Neural cell (in vitro differentiated cells): ENCODE results near the gene PEAK1. TPM values are rescaled to one million over a fixed set of nuclear protein-coding genes. Genes with fewer than 3 reads are reported as not detected.

Experiments used
- H2AFZ ChIP-seq: fragments of 200-600, 300-800 bp; sonication (generic), shearing (Covaris generic); 2 replicates; pipeline ENCODE4 v1.6.0; 2014; ENCODE audit warnings: low read depth, mild to moderate bottlenecking, antibody characterized with exemption, low read length, moderate library complexity
- H3F3A ChIP-seq: fragments of 200-600 bp; shearing (Covaris generic); 2 replicates; pipeline ENCODE4 v1.6.1; 2016; ENCODE audit warnings: mild to moderate bottlenecking, moderate library complexity, mixed read lengths, antibody characterized with exemption, low read length; ENCODE audit not compliant: insufficient read depth, poor library complexity, severe bottlenecking
- H3K27ac ChIP-seq: fragments of 200-600, 300-800 bp; sonication (generic), shearing (Covaris generic); 2 replicates; pipeline ENCODE4 v1.5.1; 2014; ENCODE audit warnings: mild to moderate bottlenecking, low read length, moderate library complexity
- H3K27me3 ChIP-seq: fragments of 300-800, 200-600 bp; sonication (generic), shearing (Covaris generic); 2 replicates; pipeline ENCODE4 v1.6.0; 2014; ENCODE audit warnings: mild to moderate bottlenecking, low read depth, low read length, moderate library complexity; ENCODE audit not compliant: insufficient read depth
- H3K36me3 ChIP-seq: fragments of 300-800, 200-600 bp; sonication (generic), shearing (Covaris generic); 2 replicates; pipeline ENCODE4 v1.5.1; 2014; ENCODE audit warnings: mild to moderate bottlenecking, antibody characterized with exemption, low read length, moderate library complexity; ENCODE audit not compliant: insufficient read depth
- H3K4me2 ChIP-seq: fragments of 300-800, 200-600 bp; sonication (generic), shearing (Covaris generic); 2 replicates; pipeline ENCODE4 v1.6.0; 2014; ENCODE audit warnings: mild to moderate bottlenecking, low read length
- H3K4me3 ChIP-seq: fragments of 300-800, 200-600 bp; sonication (generic), shearing (Covaris generic); 2 replicates; pipeline ENCODE4 v1.5.1; 2014; ENCODE audit warnings: mild to moderate bottlenecking, low read length, moderate library complexity
- H3K79me2 ChIP-seq: fragments of 200-600 bp; shearing (Covaris generic); replicated peaks from 2 replicates; pipeline ENCODE4 v1.6.0; 2014; ENCODE audit warnings: mild to moderate bottlenecking, low read length, moderate library complexity; ENCODE audit not compliant: insufficient read depth
- H3K9ac ChIP-seq: fragments of 300-800, 200-600 bp; sonication (generic), shearing (Covaris generic); 2 replicates; pipeline ENCODE4 v1.6.1; 2016; ENCODE audit warnings: mild to moderate bottlenecking, low read length, mixed read lengths
- H3K9me2 ChIP-seq: fragments of 200-600 bp; shearing (Covaris generic); 2 replicates; pipeline ENCODE4 v1.6.1; 2016; ENCODE audit warnings: mild to moderate bottlenecking, low read length, mixed read lengths; ENCODE audit not compliant: insufficient read depth
- H3K9me3 ChIP-seq: fragments of 200-600, 300-800 bp; sonication (generic), shearing (Covaris generic); 2 replicates; pipeline ENCODE4 v1.6.1; 2016; ENCODE audit warnings: mild to moderate bottlenecking, mixed run types, low read length, moderate library complexity, mixed read lengths
- H4K20me1 ChIP-seq: fragments of 200-600 bp; shearing (Covaris generic); 2 replicates; pipeline ENCODE4 v1.6.1; 2016; ENCODE audit warnings: mild to moderate bottlenecking, mixed run types; ENCODE audit not compliant: insufficient read depth
- CTCF ChIP-seq: fragments of 450-650 bp; IDR thresholded peaks from 2 replicates; pipeline ENCODE4 v1.5.1; 2014; ENCODE audit warnings: antibody characterized with exemption, mild to moderate bottlenecking, moderate library complexity; ENCODE audit not compliant: poor library complexity, severe bottlenecking
- EP300 ChIP-seq: fragments of 450-650 bp; conservative IDR thresholded peaks from 2 replicates; pipeline ENCODE4 v1.6.1; 2014; ENCODE audit warnings: antibody characterized with exemption, mild to moderate bottlenecking, moderate library complexity; ENCODE audit not compliant: poor library complexity, severe bottlenecking
- EZH2 ChIP-seq: fragments of 200-600, 300-800 bp; shearing (Covaris generic), sonication (generic); IDR thresholded peaks from 2 replicates; pipeline ENCODE4 v1.6.1; 2014; ENCODE audit warnings: antibody characterized with exemption, low read length, borderline replicate concordance, mild to moderate bottlenecking; ENCODE audit not compliant: insufficient read depth, poor library complexity, severe bottlenecking
- MXI1 ChIP-seq: fragments of 450-650 bp; conservative IDR thresholded peaks from 2 replicates; pipeline ENCODE4 v1.6.1; 2014; ENCODE audit warnings: antibody characterized with exemption, mild to moderate bottlenecking; ENCODE audit not compliant: poor library complexity, severe bottlenecking
- POLR2AphosphoS5 ChIP-seq: IDR thresholded peaks from 2 replicates; pipeline ENCODE4 v1.6.1; 2012
- RAD21 ChIP-seq: fragments of 450-650 bp; conservative IDR thresholded peaks from 2 replicates; pipeline ENCODE4 v1.6.1; 2014; ENCODE audit warnings: antibody characterized with exemption, mild to moderate bottlenecking, moderate library complexity
- SMC3 ChIP-seq: fragments of 450-650 bp; conservative IDR thresholded peaks from 2 replicates; pipeline ENCODE4 v1.6.1; 2014; ENCODE audit warnings: antibody characterized with exemption, mild to moderate bottlenecking, moderate library complexity; ENCODE audit not compliant: poor library complexity
- TAF1 ChIP-seq: IDR thresholded peaks from 2 replicates; pipeline ENCODE4 v1.6.1; 2012; ENCODE audit warnings: low read depth
- polyA plus RNA-seq: library from polyadenylated mRNA; depleted of rRNA; stranded (reverse); fragments of >200 nt; gene quantifications from 2 replicates; pipeline ENCODE4 v1.2.3, GENCODE V29; 2014
- TF ChIP-seq, protein P1 (sequence below): IDR thresholded peaks from 2 replicates; pipeline ENCODE4 v1.6.1; 2012; ENCODE audit warnings: borderline replicate concordance

The PEAK1 gene
- polyA plus RNA-seq, 1 donor from 2014 or later = 5.8 TPM

GRCh38 chr15:77115179-77115578, 304.7 kb downstream of the PEAK1 start:
- no peak overlapping the region for H3K9ac ChIP-seq
- H3K9me2 ChIP-seq = no peaks in the 10 kb centered on the region
- H3K27me3 ChIP-seq = no peaks in the 10 kb centered on the region
- H3K79me2 ChIP-seq = no peaks in the 10 kb centered on the region
- no peaks in the 10 kb centered on the region for H3F3A ChIP-seq
- H3K4me3 ChIP-seq = no peak overlapping the region
- H3K27ac ChIP-seq = no peak overlapping the region
- TF ChIP-seq POLR2AphosphoS5 (no peak), EP300 (no peak), MXI1 (no peak), TAF1 (no peak), EZH2 (no peak), CTCF (no peak), SMC3 (no peak), RAD21 (no peak)
- TF ChIP-seq, protein P1, sequence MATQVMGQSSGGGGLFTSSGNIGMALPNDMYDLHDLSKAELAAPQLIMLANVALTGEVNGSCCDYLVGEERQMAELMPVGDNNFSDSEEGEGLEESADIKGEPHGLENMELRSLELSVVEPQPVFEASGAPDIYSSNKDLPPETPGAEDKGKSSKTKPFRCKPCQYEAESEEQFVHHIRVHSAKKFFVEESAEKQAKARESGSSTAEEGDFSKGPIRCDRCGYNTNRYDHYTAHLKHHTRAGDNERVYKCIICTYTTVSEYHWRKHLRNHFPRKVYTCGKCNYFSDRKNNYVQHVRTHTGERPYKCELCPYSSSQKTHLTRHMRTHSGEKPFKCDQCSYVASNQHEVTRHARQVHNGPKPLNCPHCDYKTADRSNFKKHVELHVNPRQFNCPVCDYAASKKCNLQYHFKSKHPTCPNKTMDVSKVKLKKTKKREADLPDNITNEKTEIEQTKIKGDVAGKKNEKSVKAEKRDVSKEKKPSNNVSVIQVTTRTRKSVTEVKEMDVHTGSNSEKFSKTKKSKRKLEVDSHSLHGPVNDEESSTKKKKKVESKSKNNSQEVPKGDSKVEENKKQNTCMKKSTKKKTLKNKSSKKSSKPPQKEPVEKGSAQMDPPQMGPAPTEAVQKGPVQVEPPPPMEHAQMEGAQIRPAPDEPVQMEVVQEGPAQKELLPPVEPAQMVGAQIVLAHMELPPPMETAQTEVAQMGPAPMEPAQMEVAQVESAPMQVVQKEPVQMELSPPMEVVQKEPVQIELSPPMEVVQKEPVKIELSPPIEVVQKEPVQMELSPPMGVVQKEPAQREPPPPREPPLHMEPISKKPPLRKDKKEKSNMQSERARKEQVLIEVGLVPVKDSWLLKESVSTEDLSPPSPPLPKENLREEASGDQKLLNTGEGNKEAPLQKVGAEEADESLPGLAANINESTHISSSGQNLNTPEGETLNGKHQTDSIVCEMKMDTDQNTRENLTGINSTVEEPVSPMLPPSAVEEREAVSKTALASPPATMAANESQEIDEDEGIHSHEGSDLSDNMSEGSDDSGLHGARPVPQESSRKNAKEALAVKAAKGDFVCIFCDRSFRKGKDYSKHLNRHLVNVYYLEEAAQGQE = no peak
- no peak overlapping the region for H2AFZ ChIP-seq
- no peaks in the 10 kb centered on the region for H4K20me1 ChIP-seq
- H3K36me3 ChIP-seq = no peaks in the 10 kb centered on the region
- no peak overlapping the region for H3K4me2 ChIP-seq
- no peaks in the 10 kb centered on the region for H3K9me3 ChIP-seq

DNA sequence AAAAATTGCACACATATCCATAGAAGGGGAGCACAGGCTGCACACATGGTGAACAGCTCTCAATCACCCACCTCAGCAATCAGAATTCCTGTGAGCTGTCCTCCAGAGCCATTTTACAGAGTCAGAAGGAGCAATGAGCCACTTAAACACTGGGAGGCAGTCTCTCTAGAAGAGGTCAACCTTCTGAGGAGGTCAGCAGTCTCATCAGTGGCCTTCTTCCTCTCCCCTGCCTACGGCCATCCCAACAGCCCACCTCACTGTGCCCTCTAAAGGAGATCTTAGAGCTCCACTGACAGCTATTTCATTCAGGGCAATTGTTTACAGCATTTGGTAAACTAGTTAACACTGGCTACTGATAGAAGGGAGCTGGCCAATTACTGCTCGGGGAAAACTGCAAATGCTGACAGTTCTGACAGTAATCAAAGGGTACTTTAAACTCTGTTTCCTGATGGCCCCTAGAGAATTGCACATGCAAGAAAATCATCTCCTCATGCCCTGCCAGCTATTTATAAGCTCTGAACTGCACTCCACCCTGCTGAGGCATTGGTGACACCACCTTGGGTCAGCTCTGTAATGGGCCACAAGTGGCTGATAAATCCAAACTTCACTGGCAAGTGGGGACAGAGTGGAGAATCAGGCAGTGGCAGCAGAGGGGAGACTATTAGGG, 306.9 kb downstream of the PEAK1 start:
- H3K79me2 ChIP-seq = no peaks in the 10 kb centered on the region
- H4K20me1 ChIP-seq = no peaks in the 10 kb centered on the region
- TF ChIP-seq MXI1 (no peak), POLR2AphosphoS5 (peak; percentile 47), EZH2 (no peak), EP300 (peak; percentile 73), TAF1 (no peak), CTCF (peak; percentile 56), RAD21 (no peak), SMC3 (peak; percentile 25)
- TF ChIP-seq, protein P1 = no peak
- peak overlapping the region; percentile 46 for H3K27ac ChIP-seq
- no peaks in the 10 kb centered on the region for H3K27me3 ChIP-seq
- H3K4me3 ChIP-seq = peak overlapping the region; percentile 22
- no peaks in the 10 kb centered on the region for H3K9me2 ChIP-seq
- H3K9me3 ChIP-seq = no peaks in the 10 kb centered on the region
- no peak overlapping the region for H2AFZ ChIP-seq
- no peak overlapping the region for H3K4me2 ChIP-seq
- no peak overlapping the region for H3K9ac ChIP-seq
- no peaks in the 10 kb centered on the region for H3F3A ChIP-seq
- H3K36me3 ChIP-seq = no peaks in the 10 kb centered on the region
